GM12878 (cell line): ENCODE data around the gene KRTAP4-16. TPM values are rescaled to one million over a fixed set of nuclear protein-coding genes. Genes with fewer than 3 reads are reported as not detected.

Experiments
- ATAC-seq: fragments of 200-7000 bp; cut with Tn5 transposase; 3 replicates; pipeline ENCODE4 v1.9.1; 2020; ENCODE audit warnings: mild to moderate bottlenecking, moderate library complexity
- BruUV-seq: library from RNA; stranded (reverse); fragments of 400-500 nt; replicated peaks from 2 replicates; lab custom pipeline; 2021; lab: Mats Ljungman, UMichigan
- CTCF ChIA-PET: fragments of 300-600 bp; sonication (Branson Sonifier 250); formaldehyde crosslinking; extraction: SDS; loops from one replicate; lab custom pipeline; 2021; ENCODE audit warnings: inconsistent platforms; lab: Yijun Ruan, JAX
- POLR2A ChIA-PET: fragments of 350-600 bp; formaldehyde crosslinking; extraction: SDS; loops from one replicate; lab custom pipeline; 2021; ENCODE audit warnings: inconsistent platforms; lab: Charles Lee
- RAD21 ChIA-PET: fragments of 300-600 bp; sonication (Branson Sonifier 250); formaldehyde crosslinking; loops from one replicate; lab custom pipeline; 2023; ENCODE audit warnings: antibody characterized with exemption; ENCODE audit not compliant: unreplicated experiment; lab: Charles Lee
- SMC1A ChIA-PET: fragments of 300-600 bp; sonication (Branson Sonifier 250); formaldehyde crosslinking; loops from one replicate; lab custom pipeline; 2023; ENCODE audit not compliant: unreplicated experiment, uncharacterized antibody; lab: Charles Lee
- DNase-seq: peaks from one replicate; pipeline ENCODE4 v3.0.0-alpha.2; 2011; ENCODE audit warnings: low read depth, low spot score
- FAIRE-seq: peaks from 3 replicates; lab custom pipeline; 2011; peaks lifted over from hg19 to GRCh38; lab: Jason Lieb, UNC
- H2AFZ ChIP-seq: 2 replicates; pipeline ENCODE4 v1.6.0; 2011; ENCODE audit warnings: low read depth, low read length, control low read depth; ENCODE audit not compliant: control insufficient read depth
- H3K27ac ChIP-seq: 2 replicates; pipeline ENCODE4 v1.5.1; 2011; ENCODE audit warnings: control low read depth; ENCODE audit not compliant: control insufficient read depth, insufficient read depth
- H3K27me3 ChIP-seq, 2 experiments: replicated peaks in 1 of 2; 2 replicates each; pipeline versions ENCODE4 v1.6.0 to v1.6.1; 2011; ENCODE audit warnings: low read length in 1 of 2; ENCODE audit not compliant: control insufficient read depth in 2 of 2, insufficient read depth in 2 of 2
- H3K36me3 ChIP-seq, 2 experiments: 2 replicates each; pipeline ENCODE4 v1.5.1; 2011; ENCODE audit warnings: low read length in 1 of 2; ENCODE audit not compliant: control insufficient read depth in 2 of 2, insufficient read depth in 2 of 2
- H3K4me1 ChIP-seq: 2 replicates; pipeline ENCODE4 v1.6.1; 2011; ENCODE audit warnings: mild to moderate bottlenecking, low read length, moderate library complexity, mixed read lengths; ENCODE audit not compliant: control insufficient read depth, insufficient read depth
- H3K4me2 ChIP-seq: 2 replicates; pipeline ENCODE4 v1.6.0; 2011; ENCODE audit warnings: control low read depth; ENCODE audit not compliant: control insufficient read depth, insufficient read depth
- H3K4me3 ChIP-seq: fragments of 200-600 bp; sonication (generic); 2 replicates; pipeline ENCODE4 v1.5.1; 2016
- H3K79me2 ChIP-seq: 2 replicates; pipeline ENCODE4 v1.6.0; 2011; ENCODE audit warnings: low read length; ENCODE audit not compliant: control insufficient read depth, insufficient read depth
- H3K9ac ChIP-seq: 2 replicates; pipeline ENCODE4 v1.8.0; 2011; ENCODE audit warnings: low read length, control low read depth, mixed read lengths; ENCODE audit not compliant: control insufficient read depth, insufficient read depth
- H3K9me3 ChIP-seq: replicated peaks from 3 replicates; pipeline ENCODE4 v1.5.1; 2011; ENCODE audit warnings: mild to moderate bottlenecking, low read length; ENCODE audit not compliant: control insufficient read depth, insufficient read depth
- H4K20me1 ChIP-seq: 2 replicates; pipeline ENCODE4 v1.6.0; 2011; ENCODE audit not compliant: control insufficient read depth, insufficient read depth
- ETV6 ChIP-seq, 2 experiments: fragments of 450-650 bp in 1 of 2; IDR thresholded peaks in 1 of 2; conservative IDR thresholded peaks in 1 of 2; 2 replicates each; pipeline ENCODE4 v1.6.1; 2014; ENCODE audit warnings: antibody characterized with exemption in 1 of 2, borderline replicate concordance in 1 of 2, low read depth in 1 of 2, mild to moderate bottlenecking in 1 of 2, moderate library complexity in 1 of 2
- HCFC1 ChIP-seq: fragments of 150-350 bp; IDR thresholded peaks from 2 replicates; pipeline ENCODE4 v1.6.1; 2014; ENCODE audit warnings: low read length
- PAX8 ChIP-seq: fragments of 450-650 bp; IDR thresholded peaks from 2 replicates; pipeline ENCODE4 v1.6.1; 2017; ENCODE audit warnings: mild to moderate bottlenecking, moderate library complexity
- SMARCA5 ChIP-seq: fragments of 450-650 bp; IDR thresholded peaks from 2 replicates; pipeline ENCODE4 v1.6.1; 2017; ENCODE audit warnings: mild to moderate bottlenecking
- SP1 ChIP-seq: IDR thresholded peaks from one replicate; pipeline ENCODE4 v1.6.1; 2011; ENCODE audit warnings: low read depth, low read length
- SREBF2 ChIP-seq: IDR thresholded peaks from 2 replicates; pipeline ENCODE4 v1.6.1; 2012; ENCODE audit warnings: mild to moderate bottlenecking, low read length
- WGBS: methylation state at CpG from one replicate; pipeline ENCODE4 v1.1.6; 2016; ENCODE audit warnings: low lambda C conversion rate; ENCODE audit not compliant: insufficient replicate concordance, insufficient coverage; ENCODE audit errors: missing lambda C conversion rate; 5-methylcytosine and 5-hydroxymethylcytosine counted together
- in situ Hi-C: fragments of 300-500 bp; cut with MboI; formaldehyde crosslinking; loops from 9 replicates; pipeline ENCODE4 v1.14.3; 2018; ENCODE audit warnings: mixed read lengths
- intact Hi-C: fragments of 100-400 bp; cut with micrococcal nuclease; formaldehyde crosslinking; loops from one replicate; pipeline ENCODE4 v1.14.2; 2022; ENCODE audit not compliant: unreplicated experiment
- polyA plus RNA-seq, 11 experiments: library from polyadenylated mRNA; depleted of rRNA in 4 of 11; unstranded in 6 of 11; stranded (reverse) in 5 of 11; fragments of >200 nt; fragmentation: Nextera tagmentation in 4 of 11; fragmentation: Illumina TruSeq in 1 of 11; extraction: Ambion mirVana in 4 of 11; extraction: Trizol in 1 of 11; gene quantifications; 1 replicate in 1 of 11; 2 replicates in 10 of 11; pipeline versions ENCODE4 v1.2.1 to v1.2.3, GENCODE V29; 2011 to 2016; ENCODE audit warnings: inconsistent platforms in 2 of 11, missing spikeins in 2 of 11, low read depth in 1 of 11
- total RNA-seq, 4 experiments: library from RNA; depleted of rRNA in 3 of 4; stranded (reverse); fragments of >200 nt in 3 of 4; fragmentation: Illumina TruSeq in 1 of 4; extraction: Trizol in 1 of 4; gene quantifications; 2 replicates each; pipeline versions ENCODE4 v1.2.1 to v1.2.3, GENCODE V29; 2013 to 2021
- TF ChIP-seq, protein P1 (sequence below): fragments of 450-650 bp; IDR thresholded peaks from 2 replicates; pipeline ENCODE4 v1.6.1; 2017; ENCODE audit warnings: borderline replicate concordance
- TF ChIP-seq, protein P2 (sequence below), 3 experiments: IDR thresholded peaks in 2 of 3; conservative IDR thresholded peaks in 1 of 3; 2 replicates each; pipeline ENCODE4 v1.5.1; 2011; ENCODE audit warnings: low read depth in 3 of 3, low read length in 3 of 3, mild to moderate bottlenecking in 3 of 3, control low read depth in 2 of 3, moderate library complexity in 2 of 3, inconsistent platforms in 1 of 3, mixed read lengths in 1 of 3; ENCODE audit not compliant: control insufficient read depth in 2 of 3, insufficient read depth in 1 of 3; ENCODE audit errors: extremely low read depth in 1 of 3
- TF ChIP-seq, protein P3 (sequence below): IDR thresholded peaks from 2 replicates; pipeline ENCODE4 v1.6.1; 2012; ENCODE audit warnings: improper control_type of control experiment, low read depth, low read length; ENCODE audit not compliant: insufficient replicate concordance

The KRTAP4-16 gene
- total and polyA plus RNA-seq, 10 of the 15 experiments (the other 5 are each of a cell fraction or from before 2014, with no cell fraction given) = not detected

DNA sequence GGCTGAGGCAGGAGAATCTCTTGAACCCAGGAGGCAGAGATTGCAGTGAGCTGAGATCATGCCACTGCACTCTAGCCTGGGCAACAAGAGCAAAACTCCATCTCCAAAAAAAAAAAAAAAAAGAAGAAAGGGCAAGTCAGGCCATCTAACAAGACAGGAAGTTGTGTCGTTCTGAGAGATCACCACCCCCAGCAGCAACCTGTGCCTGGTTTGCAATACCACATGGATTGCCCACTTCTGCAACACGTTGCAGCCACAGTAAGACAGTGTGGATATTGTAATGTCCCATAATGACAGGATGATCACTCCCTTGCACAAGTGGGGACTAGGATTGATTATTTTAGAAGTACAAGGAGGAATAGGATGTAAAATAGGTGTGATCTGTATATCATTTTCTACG, 33.0 kb downstream of the KRTAP4-16 start:
- FAIRE-seq (no peak), ATAC-seq (no peak), DNase-seq (no peak)
- Histone ChIP-seq H3K27me3 (no peaks in the 10 kb centered on the region; a peak in 1 of 4 replicates), H3K79me2 (no peaks in the 10 kb centered on the region), H3K9ac (no peak overlapping the region), H2AFZ (no peak overlapping the region), H4K20me1 (no peaks in the 10 kb centered on the region)
- intact Hi-C loops = no loop called here
- ChIA-PET SMC1A (no interaction called here), RAD21 (no interaction called here), CTCF (no interaction called here)
- BruUV-seq = no TSS peak
- WGBS = 2% methylated on average over 3 of the region's 3 CpGs
- TF ChIP-seq ETV6 (conservative IDR thresholded peaks at IDR 0.05 in 1 of 2, IDR thresholded peaks at IDR 0.05 in 1 of 2; ENCODE audit: borderline replicate concordance in 1 of 2, low read depth in 1 of 2) (no peak), PAX8 (no peak), SP1 (no peak), SMARCA5 (no peak), HCFC1 (no peak), SREBF2 (no peak)
- TF ChIP-seq, protein P1, sequence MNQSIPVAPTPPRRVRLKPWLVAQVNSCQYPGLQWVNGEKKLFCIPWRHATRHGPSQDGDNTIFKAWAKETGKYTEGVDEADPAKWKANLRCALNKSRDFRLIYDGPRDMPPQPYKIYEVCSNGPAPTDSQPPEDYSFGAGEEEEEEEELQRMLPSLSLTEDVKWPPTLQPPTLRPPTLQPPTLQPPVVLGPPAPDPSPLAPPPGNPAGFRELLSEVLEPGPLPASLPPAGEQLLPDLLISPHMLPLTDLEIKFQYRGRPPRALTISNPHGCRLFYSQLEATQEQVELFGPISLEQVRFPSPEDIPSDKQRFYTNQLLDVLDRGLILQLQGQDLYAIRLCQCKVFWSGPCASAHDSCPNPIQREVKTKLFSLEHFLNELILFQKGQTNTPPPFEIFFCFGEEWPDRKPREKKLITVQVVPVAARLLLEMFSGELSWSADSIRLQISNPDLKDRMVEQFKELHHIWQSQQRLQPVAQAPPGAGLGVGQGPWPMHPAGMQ = no peak
- TF ChIP-seq, protein P2, sequence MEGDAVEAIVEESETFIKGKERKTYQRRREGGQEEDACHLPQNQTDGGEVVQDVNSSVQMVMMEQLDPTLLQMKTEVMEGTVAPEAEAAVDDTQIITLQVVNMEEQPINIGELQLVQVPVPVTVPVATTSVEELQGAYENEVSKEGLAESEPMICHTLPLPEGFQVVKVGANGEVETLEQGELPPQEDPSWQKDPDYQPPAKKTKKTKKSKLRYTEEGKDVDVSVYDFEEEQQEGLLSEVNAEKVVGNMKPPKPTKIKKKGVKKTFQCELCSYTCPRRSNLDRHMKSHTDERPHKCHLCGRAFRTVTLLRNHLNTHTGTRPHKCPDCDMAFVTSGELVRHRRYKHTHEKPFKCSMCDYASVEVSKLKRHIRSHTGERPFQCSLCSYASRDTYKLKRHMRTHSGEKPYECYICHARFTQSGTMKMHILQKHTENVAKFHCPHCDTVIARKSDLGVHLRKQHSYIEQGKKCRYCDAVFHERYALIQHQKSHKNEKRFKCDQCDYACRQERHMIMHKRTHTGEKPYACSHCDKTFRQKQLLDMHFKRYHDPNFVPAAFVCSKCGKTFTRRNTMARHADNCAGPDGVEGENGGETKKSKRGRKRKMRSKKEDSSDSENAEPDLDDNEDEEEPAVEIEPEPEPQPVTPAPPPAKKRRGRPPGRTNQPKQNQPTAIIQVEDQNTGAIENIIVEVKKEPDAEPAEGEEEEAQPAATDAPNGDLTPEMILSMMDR (IDR thresholded peaks at IDR 0.05 in 2 of 3, conservative IDR thresholded peaks at IDR 0.05 in 1 of 3; ENCODE audit: control insufficient read depth in 2 of 3, extremely low read depth in 1 of 3, insufficient read depth in 1 of 3, low read depth in 3 of 3, low read length in 3 of 3) = no peak
- TF ChIP-seq, protein P3, sequence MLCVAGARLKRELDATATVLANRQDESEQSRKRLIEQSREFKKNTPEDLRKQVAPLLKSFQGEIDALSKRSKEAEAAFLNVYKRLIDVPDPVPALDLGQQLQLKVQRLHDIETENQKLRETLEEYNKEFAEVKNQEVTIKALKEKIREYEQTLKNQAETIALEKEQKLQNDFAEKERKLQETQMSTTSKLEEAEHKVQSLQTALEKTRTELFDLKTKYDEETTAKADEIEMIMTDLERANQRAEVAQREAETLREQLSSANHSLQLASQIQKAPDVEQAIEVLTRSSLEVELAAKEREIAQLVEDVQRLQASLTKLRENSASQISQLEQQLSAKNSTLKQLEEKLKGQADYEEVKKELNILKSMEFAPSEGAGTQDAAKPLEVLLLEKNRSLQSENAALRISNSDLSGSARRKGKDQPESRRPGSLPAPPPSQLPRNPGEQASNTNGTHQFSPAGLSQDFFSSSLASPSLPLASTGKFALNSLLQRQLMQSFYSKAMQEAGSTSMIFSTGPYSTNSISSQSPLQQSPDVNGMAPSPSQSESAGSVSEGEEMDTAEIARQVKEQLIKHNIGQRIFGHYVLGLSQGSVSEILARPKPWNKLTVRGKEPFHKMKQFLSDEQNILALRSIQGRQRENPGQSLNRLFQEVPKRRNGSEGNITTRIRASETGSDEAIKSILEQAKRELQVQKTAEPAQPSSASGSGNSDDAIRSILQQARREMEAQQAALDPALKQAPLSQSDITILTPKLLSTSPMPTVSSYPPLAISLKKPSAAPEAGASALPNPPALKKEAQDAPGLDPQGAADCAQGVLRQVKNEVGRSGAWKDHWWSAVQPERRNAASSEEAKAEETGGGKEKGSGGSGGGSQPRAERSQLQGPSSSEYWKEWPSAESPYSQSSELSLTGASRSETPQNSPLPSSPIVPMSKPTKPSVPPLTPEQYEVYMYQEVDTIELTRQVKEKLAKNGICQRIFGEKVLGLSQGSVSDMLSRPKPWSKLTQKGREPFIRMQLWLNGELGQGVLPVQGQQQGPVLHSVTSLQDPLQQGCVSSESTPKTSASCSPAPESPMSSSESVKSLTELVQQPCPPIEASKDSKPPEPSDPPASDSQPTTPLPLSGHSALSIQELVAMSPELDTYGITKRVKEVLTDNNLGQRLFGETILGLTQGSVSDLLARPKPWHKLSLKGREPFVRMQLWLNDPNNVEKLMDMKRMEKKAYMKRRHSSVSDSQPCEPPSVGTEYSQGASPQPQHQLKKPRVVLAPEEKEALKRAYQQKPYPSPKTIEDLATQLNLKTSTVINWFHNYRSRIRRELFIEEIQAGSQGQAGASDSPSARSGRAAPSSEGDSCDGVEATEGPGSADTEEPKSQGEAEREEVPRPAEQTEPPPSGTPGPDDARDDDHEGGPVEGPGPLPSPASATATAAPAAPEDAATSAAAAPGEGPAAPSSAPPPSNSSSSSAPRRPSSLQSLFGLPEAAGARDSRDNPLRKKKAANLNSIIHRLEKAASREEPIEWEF = no peak
- TF ChIP-seq, all 136 proteins: peak for 0
- no peaks in the 10 kb centered on the region for H3K4me1 ChIP-seq
- no peak overlapping the region for H3K27ac ChIP-seq
- H3K36me3 ChIP-seq = no peaks in the 10 kb centered on the region
- no peak overlapping the region for H3K4me2 ChIP-seq
- POLR2A ChIA-PET = no interaction called here
- H3K9me3 ChIP-seq = no peaks in the 10 kb centered on the region
- H3K4me3 ChIP-seq = no peak overlapping the region
- in situ Hi-C loops = no loop called here
